HEK293 (cell line): Measurements from ENCODE around the gene VASP.

Experiments used
- ZBTB17 ChIP-seq: fragments of 450-650 bp; formaldehyde crosslinking; IDR thresholded peaks from 2 replicates; pipeline ENCODE4 v1.5.1; 2016; ENCODE audit warnings: missing biosample characterization, missing genetic modification characterization
- ZIC2 ChIP-seq: fragments of 450-650 bp; formaldehyde crosslinking; IDR thresholded peaks from 2 replicates; pipeline ENCODE4 v1.5.1; 2016; ENCODE audit warnings: missing biosample characterization, missing genetic modification characterization
- ZNF175 ChIP-seq: fragments of 450-650 bp; formaldehyde crosslinking; IDR thresholded peaks from 2 replicates; pipeline ENCODE4 v1.5.1; 2016; ENCODE audit warnings: missing biosample characterization, missing genetic modification characterization
- ZNF24 ChIP-seq: fragments of 450-650 bp; formaldehyde crosslinking; IDR thresholded peaks from 2 replicates; pipeline ENCODE4 v1.5.1; 2016; ENCODE audit warnings: missing biosample characterization, missing genetic modification characterization
- ZNF266 ChIP-seq: fragments of 450-650 bp; formaldehyde crosslinking; IDR thresholded peaks from 2 replicates; pipeline ENCODE4 v1.5.1; 2016; ENCODE audit warnings: missing biosample characterization, missing genetic modification characterization, low read depth
- ZNF274 ChIP-seq, 2 experiments: fragments of 200-500 bp in 1 of 2; fragments of 450-650 bp in 1 of 2; sonication (Bioruptor generic) in 1 of 2; formaldehyde crosslinking in 1 of 2; IDR thresholded peaks; 2 replicates each; pipeline versions ENCODE4 v1.5.1 to v1.6.1; 2014 to 2016; ENCODE audit warnings: borderline replicate concordance in 1 of 2, inconsistent platforms in 1 of 2, low read length in 1 of 2, missing biosample characterization in 1 of 2, missing genetic modification characterization in 1 of 2
- ZNF549 ChIP-seq: fragments of 450-650 bp; IDR thresholded peaks from 2 replicates; pipeline ENCODE4 v1.5.1; 2018; ENCODE audit warnings: missing biosample characterization, missing genetic modification characterization, mild to moderate bottlenecking, inconsistent platforms, moderate library complexity
- ZNF768 ChIP-seq: fragments of 450-650 bp; formaldehyde crosslinking; IDR thresholded peaks from 2 replicates; pipeline ENCODE4 v1.5.1; 2018; ENCODE audit warnings: missing biosample characterization, mild to moderate bottlenecking, missing genetic modification characterization
- TF ChIP-seq, protein P1 (sequence below): fragments of 450-650 bp; formaldehyde crosslinking; IDR thresholded peaks from 2 replicates; pipeline ENCODE4 v1.5.1; 2016; ENCODE audit warnings: missing biosample characterization, missing genetic modification characterization
- TF ChIP-seq, protein P2 (sequence below): fragments of 450-650 bp; formaldehyde crosslinking; IDR thresholded peaks from 2 replicates; pipeline ENCODE4 v1.5.1; 2016; ENCODE audit warnings: missing biosample characterization, missing genetic modification characterization
- TF ChIP-seq, protein P3 (sequence below): fragments of 450-650 bp; formaldehyde crosslinking; IDR thresholded peaks from 2 replicates; pipeline ENCODE4 v1.5.1; 2016; ENCODE audit warnings: missing biosample characterization, missing genetic modification characterization
- TF ChIP-seq, protein P4 (sequence below): fragments of 450-650 bp; formaldehyde crosslinking; IDR thresholded peaks from 2 replicates; pipeline ENCODE4 v1.5.1; 2016; ENCODE audit warnings: missing biosample characterization, missing genetic modification characterization

DNA sequence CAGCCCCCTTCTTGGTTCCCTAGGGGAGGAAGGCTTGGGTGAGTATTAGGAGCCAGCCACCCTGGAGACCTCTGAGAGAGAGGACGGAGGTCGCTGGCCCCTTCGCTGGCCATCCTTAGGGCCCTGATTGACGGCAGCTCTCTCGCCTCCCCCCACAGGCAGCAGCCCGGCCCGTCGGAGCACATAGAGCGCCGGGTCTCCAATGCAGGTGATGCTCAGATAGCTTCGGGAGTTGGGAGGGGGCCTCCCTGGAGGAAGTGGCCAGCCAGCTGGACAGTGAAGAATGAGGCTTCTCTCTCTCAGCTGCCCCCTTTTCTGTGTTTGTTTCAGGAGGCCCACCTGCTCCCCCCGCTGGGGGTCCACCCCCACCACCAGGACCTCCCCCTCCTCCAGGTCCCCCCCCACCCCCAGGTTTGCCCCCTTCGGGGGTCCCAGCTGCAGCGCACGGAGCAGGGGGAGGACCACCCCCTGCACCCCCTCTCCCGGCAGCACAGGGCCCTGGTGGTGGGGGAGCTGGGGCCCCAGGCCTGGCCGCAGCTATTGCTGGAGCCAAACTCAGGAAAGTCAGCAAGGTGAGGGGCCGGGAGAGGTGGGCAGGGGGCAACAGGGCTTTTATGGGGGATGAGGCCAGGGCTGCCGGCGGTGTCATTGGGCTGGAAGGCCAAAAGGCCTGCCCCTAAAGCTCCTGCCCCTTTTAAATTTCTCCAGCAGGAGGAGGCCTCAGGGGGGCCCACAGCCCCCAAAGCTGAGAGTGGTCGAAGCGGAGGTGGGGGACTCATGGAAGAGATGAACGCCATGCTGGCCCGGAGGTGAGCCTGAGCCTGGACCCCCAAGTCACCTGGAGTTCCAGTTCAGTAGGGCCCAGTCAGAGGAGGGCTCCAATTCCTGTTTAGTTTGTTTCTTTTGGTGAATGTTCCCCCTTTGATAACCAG lies 15.0 kb downstream of the VASP start:
- TF ChIP-seq ZIC2 (tag by site-specific recombination) (no peak), ZNF24 (no peak), ZNF266 (tag by site-specific recombination) (no peak), ZNF274 (IDR thresholded peaks at IDR 0.05; ENCODE audit: low read length) (no peak), ZNF274 (tag by site-specific recombination; IDR thresholded peaks at IDR 0.05; ENCODE audit: borderline replicate concordance) (no peak), ZNF549 (tag by site-specific recombination) (no peak), ZNF175 (tag by site-specific recombination) (no peak), ZBTB17 (no peak), ZNF768 (tag by site-specific recombination) (no peak)
- TF ChIP-seq, protein P1, sequence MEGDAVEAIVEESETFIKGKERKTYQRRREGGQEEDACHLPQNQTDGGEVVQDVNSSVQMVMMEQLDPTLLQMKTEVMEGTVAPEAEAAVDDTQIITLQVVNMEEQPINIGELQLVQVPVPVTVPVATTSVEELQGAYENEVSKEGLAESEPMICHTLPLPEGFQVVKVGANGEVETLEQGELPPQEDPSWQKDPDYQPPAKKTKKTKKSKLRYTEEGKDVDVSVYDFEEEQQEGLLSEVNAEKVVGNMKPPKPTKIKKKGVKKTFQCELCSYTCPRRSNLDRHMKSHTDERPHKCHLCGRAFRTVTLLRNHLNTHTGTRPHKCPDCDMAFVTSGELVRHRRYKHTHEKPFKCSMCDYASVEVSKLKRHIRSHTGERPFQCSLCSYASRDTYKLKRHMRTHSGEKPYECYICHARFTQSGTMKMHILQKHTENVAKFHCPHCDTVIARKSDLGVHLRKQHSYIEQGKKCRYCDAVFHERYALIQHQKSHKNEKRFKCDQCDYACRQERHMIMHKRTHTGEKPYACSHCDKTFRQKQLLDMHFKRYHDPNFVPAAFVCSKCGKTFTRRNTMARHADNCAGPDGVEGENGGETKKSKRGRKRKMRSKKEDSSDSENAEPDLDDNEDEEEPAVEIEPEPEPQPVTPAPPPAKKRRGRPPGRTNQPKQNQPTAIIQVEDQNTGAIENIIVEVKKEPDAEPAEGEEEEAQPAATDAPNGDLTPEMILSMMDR, result no peak
- TF ChIP-seq, protein P2, sequence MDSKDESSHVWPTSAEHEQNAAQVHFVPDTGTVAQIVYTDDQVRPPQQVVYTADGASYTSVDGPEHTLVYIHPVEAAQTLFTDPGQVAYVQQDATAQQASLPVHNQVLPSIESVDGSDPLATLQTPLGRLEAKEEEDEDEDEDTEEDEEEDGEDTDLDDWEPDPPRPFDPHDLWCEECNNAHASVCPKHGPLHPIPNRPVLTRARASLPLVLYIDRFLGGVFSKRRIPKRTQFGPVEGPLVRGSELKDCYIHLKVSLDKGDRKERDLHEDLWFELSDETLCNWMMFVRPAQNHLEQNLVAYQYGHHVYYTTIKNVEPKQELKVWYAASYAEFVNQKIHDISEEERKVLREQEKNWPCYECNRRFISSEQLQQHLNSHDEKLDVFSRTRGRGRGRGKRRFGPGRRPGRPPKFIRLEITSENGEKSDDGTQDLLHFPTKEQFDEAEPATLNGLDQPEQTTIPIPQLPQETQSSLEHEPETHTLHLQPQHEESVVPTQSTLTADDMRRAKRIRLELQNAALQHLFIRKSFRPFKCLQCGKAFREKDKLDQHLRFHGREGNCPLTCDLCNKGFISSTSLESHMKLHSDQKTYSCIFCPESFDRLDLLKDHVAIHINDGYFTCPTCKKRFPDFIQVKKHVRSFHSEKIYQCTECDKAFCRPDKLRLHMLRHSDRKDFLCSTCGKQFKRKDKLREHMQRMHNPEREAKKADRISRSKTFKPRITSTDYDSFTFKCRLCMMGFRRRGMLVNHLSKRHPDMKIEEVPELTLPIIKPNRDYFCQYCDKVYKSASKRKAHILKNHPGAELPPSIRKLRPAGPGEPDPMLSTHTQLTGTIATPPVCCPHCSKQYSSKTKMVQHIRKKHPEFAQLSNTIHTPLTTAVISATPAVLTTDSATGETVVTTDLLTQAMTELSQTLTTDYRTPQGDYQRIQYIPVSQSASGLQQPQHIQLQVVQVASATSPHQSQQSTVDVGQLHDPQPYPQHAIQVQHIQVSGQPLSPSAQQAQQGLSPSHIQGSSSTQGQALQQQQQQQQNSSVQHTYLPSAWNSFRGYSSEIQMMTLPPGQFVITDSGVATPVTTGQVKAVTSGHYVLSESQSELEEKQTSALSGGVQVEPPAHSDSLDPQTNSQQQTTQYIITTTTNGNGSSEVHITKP (tag by site-specific recombination), result no peak
- TF ChIP-seq, protein P3, sequence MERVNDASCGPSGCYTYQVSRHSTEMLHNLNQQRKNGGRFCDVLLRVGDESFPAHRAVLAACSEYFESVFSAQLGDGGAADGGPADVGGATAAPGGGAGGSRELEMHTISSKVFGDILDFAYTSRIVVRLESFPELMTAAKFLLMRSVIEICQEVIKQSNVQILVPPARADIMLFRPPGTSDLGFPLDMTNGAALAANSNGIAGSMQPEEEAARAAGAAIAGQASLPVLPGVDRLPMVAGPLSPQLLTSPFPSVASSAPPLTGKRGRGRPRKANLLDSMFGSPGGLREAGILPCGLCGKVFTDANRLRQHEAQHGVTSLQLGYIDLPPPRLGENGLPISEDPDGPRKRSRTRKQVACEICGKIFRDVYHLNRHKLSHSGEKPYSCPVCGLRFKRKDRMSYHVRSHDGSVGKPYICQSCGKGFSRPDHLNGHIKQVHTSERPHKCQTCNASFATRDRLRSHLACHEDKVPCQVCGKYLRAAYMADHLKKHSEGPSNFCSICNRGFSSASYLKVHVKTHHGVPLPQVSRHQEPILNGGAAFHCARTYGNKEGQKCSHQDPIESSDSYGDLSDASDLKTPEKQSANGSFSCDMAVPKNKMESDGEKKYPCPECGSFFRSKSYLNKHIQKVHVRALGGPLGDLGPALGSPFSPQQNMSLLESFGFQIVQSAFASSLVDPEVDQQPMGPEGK (tag by site-specific recombination), result no peak
- TF ChIP-seq, protein P4, sequence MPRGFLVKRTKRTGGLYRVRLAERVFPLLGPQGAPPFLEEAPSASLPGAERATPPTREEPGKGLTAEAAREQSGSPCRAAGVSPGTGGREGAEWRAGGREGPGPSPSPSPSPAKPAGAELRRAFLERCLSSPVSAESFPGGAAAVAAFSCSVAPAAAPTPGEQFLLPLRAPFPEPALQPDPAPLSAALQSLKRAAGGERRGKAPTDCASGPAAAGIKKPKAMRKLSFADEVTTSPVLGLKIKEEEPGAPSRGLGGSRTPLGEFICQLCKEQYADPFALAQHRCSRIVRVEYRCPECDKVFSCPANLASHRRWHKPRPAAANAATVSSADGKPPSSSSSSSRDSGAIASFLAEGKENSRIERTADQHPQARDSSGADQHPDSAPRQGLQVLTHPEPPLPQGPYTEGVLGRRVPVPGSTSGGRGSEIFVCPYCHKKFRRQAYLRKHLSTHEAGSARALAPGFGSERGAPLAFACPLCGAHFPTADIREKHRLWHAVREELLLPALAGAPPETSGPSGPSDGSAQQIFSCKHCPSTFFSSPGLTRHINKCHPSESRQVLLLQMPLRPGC, result no peak
